ENCODE data around the gene TRABD2B.

Gene TRABD2B

GRCh38 chr1:48019714-48020315, 22.6 kb upstream of the TRABD2B start:
- DNase-seq: no peak

DNA sequence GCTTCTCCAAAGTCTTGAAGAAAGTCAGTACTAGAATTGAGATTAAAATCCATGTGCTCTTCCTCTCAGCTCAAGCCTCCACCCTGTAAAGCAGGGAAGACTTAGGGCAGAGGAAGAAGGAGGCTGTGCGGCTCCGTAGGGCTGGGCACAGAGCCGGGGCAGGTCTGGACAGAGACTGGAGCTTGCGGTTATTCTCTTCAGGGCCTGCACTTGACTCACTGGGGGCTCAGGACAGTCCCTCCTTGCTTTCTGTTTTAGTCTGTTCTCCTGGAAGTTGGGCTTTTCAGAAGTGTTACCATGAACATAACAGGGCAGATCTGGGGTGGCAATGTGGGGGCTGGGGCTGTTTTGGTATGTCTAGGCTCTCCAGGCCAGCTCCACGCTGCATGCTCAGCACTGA, 21.6 kb upstream of the TRABD2B start:
- DNase-seq: no peak

DNA sequence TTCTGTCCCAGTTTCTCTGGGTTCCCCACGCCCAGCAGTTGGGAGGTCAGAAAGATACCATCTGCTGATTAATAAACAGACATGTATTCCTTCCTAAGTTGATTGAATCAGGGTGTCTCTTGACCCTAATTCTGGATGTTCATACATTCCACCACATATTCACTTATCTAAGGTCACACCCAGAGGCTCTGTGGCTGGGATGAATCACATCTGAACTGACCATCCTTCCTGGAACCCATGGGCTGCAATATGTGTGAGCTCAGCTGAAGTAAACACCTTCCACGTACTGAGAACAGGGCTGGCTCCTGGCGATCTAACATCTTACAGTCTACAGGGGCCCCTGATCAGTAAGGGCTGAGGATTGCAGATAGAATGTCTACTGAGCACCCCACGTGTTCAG, 20.5 kb upstream of the TRABD2B start:
- DNase-seq: no peak

GRCh38 chr1:48016515-48016914, 19.3 kb upstream of the TRABD2B start:
- DNase-seq: no peak

- no peak for DNase-seq
Observed at GRCh38 chr1:48013270-48013669, 16.1 kb upstream of the TRABD2B start.

- DNase-seq: no peak
Observed at GRCh38 chr1:48007047-48007446, 9.9 kb upstream of the TRABD2B start.

GRCh38 chr1:48006264-48006663, 9.1 kb upstream of the TRABD2B start:
- DNase-seq: no peak

- no peak for DNase-seq
Observed at GRCh38 chr1:48005253-48006117, 8.3 kb upstream of the TRABD2B start.

DNA sequence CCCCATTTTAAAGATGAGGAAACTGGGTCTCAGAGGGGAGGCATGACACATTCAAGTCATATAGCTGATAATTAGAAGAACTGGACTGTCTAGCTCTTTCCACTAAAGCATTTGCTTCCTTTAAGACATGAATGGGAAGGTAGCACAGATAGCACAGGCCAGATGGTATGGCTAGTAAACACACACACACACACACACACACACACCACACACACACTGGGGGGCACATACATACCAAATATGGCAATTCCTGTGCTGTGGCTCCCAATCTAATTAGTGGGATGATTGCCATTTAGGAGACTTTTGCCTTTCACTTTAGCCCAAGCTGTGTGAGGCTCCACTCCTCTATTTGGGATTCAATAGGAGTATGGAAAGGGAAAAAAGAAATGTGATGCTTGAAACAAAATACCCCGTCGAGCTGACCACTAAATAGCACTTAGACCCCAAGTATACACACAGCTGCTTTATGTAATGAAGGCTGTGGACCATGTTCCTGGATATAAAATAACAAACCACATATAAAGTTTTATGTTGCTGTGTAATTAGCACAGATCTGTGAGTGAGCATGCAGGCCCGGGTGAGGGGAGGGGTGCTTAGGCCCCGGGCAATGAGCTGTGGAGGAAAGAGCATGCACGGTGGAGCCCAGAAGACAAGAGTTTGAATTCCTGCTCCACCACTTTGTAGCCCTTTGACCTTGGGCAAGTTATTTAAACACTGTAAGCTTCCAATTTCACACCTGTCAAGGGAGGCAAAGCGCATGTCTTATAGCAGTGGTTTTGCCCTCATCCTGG, 6.8 kb upstream of the TRABD2B start:
- no peak for DNase-seq

DNA sequence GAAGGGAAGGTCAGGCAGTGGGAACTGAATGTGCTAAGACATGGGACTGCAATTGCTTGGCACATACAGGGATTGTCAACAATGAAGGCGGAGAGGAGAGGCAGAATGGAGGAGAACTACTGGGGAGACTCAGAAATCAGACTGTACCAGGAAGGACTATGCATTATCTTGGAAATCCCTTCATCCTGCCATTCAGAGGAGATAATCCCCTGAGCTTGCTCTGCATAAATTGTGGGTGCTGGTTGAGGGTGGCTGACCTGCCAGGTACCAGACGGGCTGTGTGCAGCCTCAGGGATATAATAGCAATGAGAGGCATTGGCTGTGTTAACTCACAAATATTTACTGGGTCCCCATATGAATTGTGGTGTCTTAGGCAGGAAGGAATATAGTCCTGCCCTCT, 5.0 kb upstream of the TRABD2B start:
- no peak for DNase-seq

GRCh38 chr1:48001696-48002095, 4.5 kb upstream of the TRABD2B start:
- no peak for DNase-seq

GRCh38 chr1:48000883-48001282, 3.7 kb upstream of the TRABD2B start:
- no peak for DNase-seq

- no peak for DNase-seq
Observed at GRCh38 chr1:47999097-47999496, 1.9 kb upstream of the TRABD2B start.

DNA sequence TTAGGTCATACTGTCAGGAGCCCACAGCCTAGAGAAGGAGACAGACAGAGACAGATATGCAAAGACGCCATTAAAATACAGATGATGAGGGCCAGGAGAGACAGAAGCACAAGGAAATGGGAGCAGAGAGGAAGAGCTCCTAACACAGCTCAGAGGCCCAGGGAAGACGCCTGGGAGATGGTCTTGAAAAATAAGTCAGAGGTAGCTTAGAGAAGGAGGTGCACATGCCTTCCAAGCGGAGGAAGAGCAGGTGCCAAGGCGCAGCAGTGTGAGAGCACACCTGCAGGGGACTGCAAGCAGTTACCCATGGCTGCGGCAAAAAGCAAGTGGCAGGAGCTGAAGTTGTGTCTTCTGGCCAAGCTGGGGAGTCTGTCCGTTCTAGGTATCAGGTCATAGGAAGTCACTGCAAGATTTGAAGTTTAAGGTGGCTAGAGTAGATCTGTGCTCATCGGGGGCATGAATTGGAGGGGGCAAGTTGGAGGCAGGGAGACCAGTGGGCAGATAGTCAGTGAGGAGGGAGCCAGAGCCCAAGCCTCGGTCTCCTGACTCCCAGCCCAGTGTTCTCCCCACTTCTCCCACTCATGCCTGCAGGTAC, 1.3 kb upstream of the TRABD2B start:
- no peak for DNase-seq

GRCh38 chr1:47996406-47997226, 569 bp downstream of the TRABD2B start:
- no peak for DNase-seq

- no peak for DNase-seq
Observed at GRCh38 chr1:47996060-47996405, 1.2 kb downstream of the TRABD2B start.

DNA sequence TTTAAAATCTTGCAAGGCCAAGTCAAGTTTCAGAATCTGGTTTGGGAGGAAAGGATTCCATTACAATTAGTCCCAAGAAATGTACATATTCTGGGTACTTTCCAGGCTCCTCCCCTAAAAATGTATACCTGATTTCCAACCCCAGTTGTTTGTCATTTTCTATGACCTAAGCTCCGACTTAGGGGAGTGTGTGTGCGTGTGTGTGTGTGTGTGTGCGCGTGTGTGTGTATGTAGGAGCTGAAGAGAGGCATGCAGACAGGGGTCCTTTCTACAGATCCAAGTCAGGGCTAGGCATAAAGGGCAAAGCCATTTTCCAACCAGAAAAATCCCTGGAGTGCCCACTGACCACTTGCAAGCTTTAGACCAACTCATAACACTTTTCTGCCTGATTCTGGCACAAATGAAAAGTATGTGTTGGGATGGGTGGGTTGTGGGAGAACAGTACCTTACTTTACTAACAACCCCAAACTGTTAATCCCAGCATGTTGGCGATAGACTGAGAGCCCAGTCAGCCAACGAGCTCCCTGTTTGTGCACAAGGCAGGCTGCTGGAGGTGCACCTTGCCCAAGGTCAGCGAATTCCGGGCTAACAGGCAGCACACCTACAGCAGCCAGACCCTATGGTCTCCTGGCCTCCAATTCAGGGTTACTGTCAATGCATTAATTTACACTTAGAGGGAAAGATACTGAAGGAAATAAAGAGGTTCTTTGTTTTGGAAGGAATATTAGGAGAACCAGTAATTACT, 1.7 kb downstream of the TRABD2B start:
- no peak for DNase-seq

DNA sequence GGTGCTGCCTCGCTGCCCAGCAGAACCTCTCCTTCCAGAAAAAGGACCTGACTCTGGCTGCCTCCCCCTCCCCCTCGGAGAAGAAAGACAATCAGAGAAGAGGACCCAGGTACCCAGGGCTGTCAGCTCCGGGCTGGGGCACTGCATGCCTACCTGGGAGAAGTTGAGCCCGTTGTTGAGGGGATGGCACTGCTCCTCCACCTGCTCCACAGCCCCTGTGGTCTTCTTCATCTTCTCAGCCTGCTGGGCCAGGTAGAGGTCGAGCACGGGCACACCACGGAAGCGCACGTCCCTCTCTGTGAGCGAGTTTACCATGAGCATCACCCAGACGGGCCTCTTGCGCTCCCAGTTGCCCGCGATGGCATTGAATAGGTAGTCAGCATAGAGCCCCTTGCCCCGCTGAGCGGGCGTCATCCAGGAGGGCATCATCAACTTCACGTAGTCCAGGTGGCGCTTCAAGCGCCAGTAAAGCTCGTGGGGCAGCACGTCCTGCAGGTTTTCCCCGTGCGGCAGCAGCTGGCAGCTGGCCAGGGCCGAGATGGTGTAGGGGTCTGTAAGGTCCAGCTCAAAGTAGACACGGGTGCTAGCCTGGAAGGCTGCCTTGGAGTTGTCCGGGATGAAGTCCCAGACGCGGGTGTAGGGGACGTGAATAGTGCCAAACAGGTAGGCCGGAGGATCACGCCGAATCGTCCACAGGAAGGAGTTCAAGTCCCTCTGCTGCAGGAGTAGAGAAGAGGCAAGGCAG, 3.1 kb downstream of the TRABD2B start:
- no peak for DNase-seq

GRCh38 chr1:47993416-47993740, 3.8 kb downstream of the TRABD2B start:
- DNase-seq: no peak

DNA sequence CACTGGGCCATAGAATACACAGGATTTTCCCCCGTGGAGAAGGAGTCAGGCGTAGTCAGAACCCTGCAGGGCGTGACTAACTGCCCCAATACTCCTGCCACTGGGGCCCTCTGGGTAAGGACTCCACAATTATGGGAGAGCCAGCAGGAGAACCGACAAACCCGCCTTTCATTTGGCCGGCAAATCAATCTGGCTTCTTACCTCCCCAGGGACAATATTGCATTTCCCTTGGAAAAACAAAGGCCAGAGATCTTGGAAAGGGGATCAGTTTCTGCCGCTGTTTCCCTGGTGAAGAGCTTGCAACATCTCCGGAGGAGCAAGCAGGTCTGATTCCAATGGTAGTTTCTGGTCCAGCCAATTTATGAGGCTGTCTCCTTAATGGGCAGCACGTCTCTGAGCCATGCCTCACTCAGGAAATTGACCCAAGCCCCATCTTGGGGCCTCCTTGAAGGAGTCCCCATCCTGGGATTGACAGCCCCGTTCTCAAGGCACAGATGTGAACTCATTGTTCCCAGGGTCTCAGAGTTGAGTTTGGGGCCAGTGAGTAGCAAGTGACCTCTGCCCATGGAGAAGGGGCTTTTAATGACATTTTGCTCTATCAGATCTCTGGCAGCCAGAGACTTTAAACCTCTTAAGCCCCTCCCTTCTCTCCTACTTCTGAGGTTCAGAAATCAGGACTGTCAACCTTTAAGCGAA, 4.3 kb downstream of the TRABD2B start:
- no peak for DNase-seq

- DNase-seq: no peak
Observed at GRCh38 chr1:47991673-47992072, 5.5 kb downstream of the TRABD2B start.

Measured in CD4-positive, alpha-beta T cell treated with Interleukin-12 subunit alpha and Interleukin-12 subunit beta, for 1 hour (primary cell).